Common myeloid progenitor, CD34-positive (primary cell): ENCODE data around the gene GNPAT.
A peak's percentile ranks its signal among the peaks of the same experiment; 100 is the strongest.

ENCODE experiments used
- CTCF ChIA-PET: fragments of 350-600 bp; sonication (Branson Sonifier 250); formaldehyde crosslinking; loops from one replicate; lab custom pipeline; 2021; ENCODE audit warnings: antibody characterized with exemption; lab: Charles Lee
- POLR2A ChIA-PET: fragments of 350-600 bp; sonication (Branson Sonifier 250); formaldehyde crosslinking; loops from one replicate; lab custom pipeline; 2021; ENCODE audit warnings: antibody characterized with exemption; lab: Charles Lee
- DNase-seq, 3 donors: peaks; one replicate each; pipeline versions ENCODE4 v3.0.0 to v3.0.0-alpha.2; 2013
- H3K27ac ChIP-seq, 2 experiments: 1 replicate in 1 of 2; 2 replicates in 1 of 2; pipeline ENCODE4 v1.7.0; 2013; ENCODE audit warnings: inconsistent platforms in 2 of 2, low read length in 2 of 2, mild to moderate bottlenecking in 2 of 2, low read depth in 1 of 2, moderate library complexity in 1 of 2; ENCODE audit not compliant: severe bottlenecking in 2 of 2, insufficient read depth in 1 of 2, poor library complexity in 1 of 2
- H3K27me3 ChIP-seq, 5 experiments: replicated peaks in 2 of 5; 1 replicate in 3 of 5; 2 replicates in 2 of 5; pipeline versions ENCODE4 v1.6.1 to v1.7.0; 2013; ENCODE audit warnings: low read length in 4 of 5, mild to moderate bottlenecking in 2 of 5, moderate library complexity in 2 of 5, inconsistent platforms in 1 of 5; ENCODE audit not compliant: insufficient read depth in 5 of 5, control insufficient read depth in 4 of 5
- H3K36me3 ChIP-seq, 4 experiments: 1 replicate in 2 of 4; 2 replicates in 2 of 4; pipeline versions ENCODE4 v1.6.1 to v1.7.0; 2013; ENCODE audit warnings: low read length in 3 of 4, control low read depth in 1 of 4, mild to moderate bottlenecking in 1 of 4; ENCODE audit not compliant: control insufficient read depth in 4 of 4, insufficient read depth in 4 of 4
- H3K4me1 ChIP-seq, 4 experiments: 1 replicate in 3 of 4; 2 replicates in 1 of 4; pipeline versions ENCODE4 v1.6.1 to v1.7.1; 2013; ENCODE audit warnings: low read length in 3 of 4, mild to moderate bottlenecking in 3 of 4, control low read depth in 1 of 4, inconsistent platforms in 1 of 4, moderate library complexity in 1 of 4; ENCODE audit not compliant: control insufficient read depth in 4 of 4, insufficient read depth in 4 of 4; ENCODE audit errors: control extremely low read depth in 1 of 4
- H3K4me3 ChIP-seq, 7 experiments: 1 replicate in 4 of 7; 2 replicates in 3 of 7; pipeline versions ENCODE4 v1.5.1 to v1.7.0; 2013; ENCODE audit warnings: mild to moderate bottlenecking in 7 of 7, low read length in 6 of 7, moderate library complexity in 6 of 7, inconsistent platforms in 2 of 7, low read depth in 2 of 7, control low read depth in 1 of 7; ENCODE audit not compliant: insufficient read depth in 4 of 7, control insufficient read depth in 1 of 7; ENCODE audit errors: extremely low read depth in 1 of 7
- H3K9me3 ChIP-seq, 5 experiments: 1 replicate in 4 of 5; 2 replicates in 1 of 5; pipeline versions ENCODE4 v1.6.1 to v1.7.1; 2013; ENCODE audit warnings: low read length in 4 of 5, mild to moderate bottlenecking in 2 of 5, inconsistent platforms in 1 of 5, low read depth in 1 of 5, moderate library complexity in 1 of 5; ENCODE audit not compliant: control insufficient read depth in 4 of 5, insufficient read depth in 2 of 5; ENCODE audit errors: control extremely low read depth in 1 of 5
- WGBS: methylation state at CpG from one replicate; pipeline ENCODE4 v1.1.5; 2013; ENCODE audit not compliant: insufficient coverage; 5-methylcytosine and 5-hydroxymethylcytosine counted together

GNPAT gene

GRCh38 chr1:231206856-231207255 lies 34.2 kb upstream of the GNPAT start:
- ChIA-PET POLR2A (no interaction called here), CTCF (interaction anchor here (0.8 to 1.2 kb wide), 4 partner anchors 14 to 586 kb away, joined by 3 to 4 read pairs (median 3); no protein-coding TSS in a partner anchor)
- Histone ChIP-seq H3K9me3 (no peaks in the 10 kb centered on the region), H3K27me3 (peaks cover 0 to 21% (median 5%) of the 10 kb centered on the region in 5 experiments), H3K4me3 (no peak overlapping the region), H3K27ac (no peak overlapping the region), H3K36me3 (no peaks in the 10 kb centered on the region), H3K4me1 (peaks cover 1 to 21% (median 8%) of the 10 kb centered on the region in 4 experiments)
- WGBS, result no CpG with 5 or more reads among the region's 8 CpGs
- no peak for DNase-seq

- Histone ChIP-seq H3K36me3 (no peaks in the 10 kb centered on the region), H3K27me3 (peaks cover 0 to 15% (median 3%) of the 10 kb centered on the region in 5 experiments), H3K4me3 (no peak overlapping the region), H3K9me3 (no peaks in the 10 kb centered on the region), H3K27ac (no peak overlapping the region), H3K4me1 (peaks cover 1 to 16% (median 8%) of the 10 kb centered on the region in 4 experiments)
- CTCF ChIA-PET, result interaction anchor here (0.6 to 1.2 kb wide), 2 partner anchors 217 to 311 kb away, joined by 3 read pairs; no protein-coding TSS in a partner anchor
- WGBS, result 100% methylated on average over 1 of the region's 3 CpGs
- POLR2A ChIA-PET, result no interaction called here
- DNase-seq, result peak in 2 of 3 donors; percentile 26 to 45
Measured at GRCh38 chr1:231207437-231207836, 33.6 kb upstream of the GNPAT start.

DNA sequence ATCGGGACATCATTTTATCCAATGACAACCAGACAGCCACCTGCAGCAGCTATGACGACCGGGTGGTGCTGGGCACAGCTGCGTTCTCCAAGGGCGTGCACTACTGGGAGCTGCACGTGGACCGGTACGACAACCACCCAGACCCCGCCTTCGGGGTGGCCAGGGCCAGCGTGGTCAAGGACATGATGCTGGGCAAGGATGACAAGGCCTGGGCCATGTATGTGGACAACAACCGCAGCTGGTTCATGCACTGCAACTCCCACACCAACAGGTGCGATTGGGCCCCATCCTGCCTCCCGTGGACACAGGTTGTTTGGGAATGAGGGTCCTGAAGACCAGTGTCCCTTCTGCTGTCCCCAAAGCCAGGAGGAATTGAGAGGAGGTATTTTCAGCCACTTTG lies 32.0 kb upstream of the GNPAT start:
- ChIA-PET CTCF (interaction anchor here (0.7 to 0.9 kb wide), 2 partner anchors 194 to 400 kb away, joined by 3 read pairs; no protein-coding TSS in a partner anchor), POLR2A (interaction anchor here (0.5 kb wide), 1 partner anchor 22 kb away, joined by 3 read pairs; no protein-coding TSS in a partner anchor)
- Histone ChIP-seq H3K4me3 (no peak overlapping the region), H3K9me3 (no peaks in the 10 kb centered on the region), H3K4me1 (peaks cover 1 to 10% (median 8%) of the 10 kb centered on the region in 4 experiments), H3K36me3 (no peaks in the 10 kb centered on the region), H3K27ac (no peak overlapping the region), H3K27me3 (peaks cover 0 to 3% (median 2%) of the 10 kb centered on the region in 5 experiments)
- WGBS, result 91% methylated on average over 14 of the region's 14 CpGs
- no peak for DNase-seq

GRCh38 chr1:231209531-231209930 lies 31.5 kb upstream of the GNPAT start:
- 98% methylated on average over 5 of the region's 5 CpGs for WGBS

GRCh38 chr1:231210126-231210525 lies 30.9 kb upstream of the GNPAT start:
- 95% methylated on average over 4 of the region's 6 CpGs for WGBS
- Histone ChIP-seq H3K27ac (no peak overlapping the region), H3K27me3 (peaks cover 0 to 2% (median 0%) of the 10 kb centered on the region in 5 experiments), H3K36me3 (no peaks in the 10 kb centered on the region), H3K4me3 (no peak overlapping the region), H3K4me1 (peaks cover 1 to 11% (median 10%) of the 10 kb centered on the region in 4 experiments), H3K9me3 (no peaks in the 10 kb centered on the region)
- CTCF ChIA-PET, result interaction anchor here (0.7 to 2.1 kb wide), 8 partner anchors 40 to 412 kb away, joined by 3 to 8 read pairs (median 3); no protein-coding TSS in a partner anchor
- POLR2A ChIA-PET, result no interaction called here
- no peak for DNase-seq

More at GRCh38 chr1:231209531-231209930, 31.5 kb upstream of the GNPAT start:
- peaks cover 1 to 10% (median 8%) of the 10 kb centered on the region in 4 experiments for H3K4me1 ChIP-seq
- no peaks in the 10 kb centered on the region for H3K9me3 ChIP-seq
- POLR2A ChIA-PET, result interaction anchor here (0.5 kb wide), 1 partner anchor 21 kb away, joined by 3 read pairs; no protein-coding TSS in a partner anchor
- CTCF ChIA-PET, result interaction anchor here (0.7 to 2.1 kb wide), 6 partner anchors 39 to 401 kb away, joined by 3 to 8 read pairs (median 3); no protein-coding TSS in a partner anchor
- no peak for DNase-seq
- no peak overlapping the region for H3K27ac ChIP-seq
- no peak overlapping the region for H3K4me3 ChIP-seq
- no peaks in the 10 kb centered on the region for H3K36me3 ChIP-seq
- H3K27me3 ChIP-seq, result peaks cover 0 to 2% (median 0%) of the 10 kb centered on the region in 5 experiments

DNA sequence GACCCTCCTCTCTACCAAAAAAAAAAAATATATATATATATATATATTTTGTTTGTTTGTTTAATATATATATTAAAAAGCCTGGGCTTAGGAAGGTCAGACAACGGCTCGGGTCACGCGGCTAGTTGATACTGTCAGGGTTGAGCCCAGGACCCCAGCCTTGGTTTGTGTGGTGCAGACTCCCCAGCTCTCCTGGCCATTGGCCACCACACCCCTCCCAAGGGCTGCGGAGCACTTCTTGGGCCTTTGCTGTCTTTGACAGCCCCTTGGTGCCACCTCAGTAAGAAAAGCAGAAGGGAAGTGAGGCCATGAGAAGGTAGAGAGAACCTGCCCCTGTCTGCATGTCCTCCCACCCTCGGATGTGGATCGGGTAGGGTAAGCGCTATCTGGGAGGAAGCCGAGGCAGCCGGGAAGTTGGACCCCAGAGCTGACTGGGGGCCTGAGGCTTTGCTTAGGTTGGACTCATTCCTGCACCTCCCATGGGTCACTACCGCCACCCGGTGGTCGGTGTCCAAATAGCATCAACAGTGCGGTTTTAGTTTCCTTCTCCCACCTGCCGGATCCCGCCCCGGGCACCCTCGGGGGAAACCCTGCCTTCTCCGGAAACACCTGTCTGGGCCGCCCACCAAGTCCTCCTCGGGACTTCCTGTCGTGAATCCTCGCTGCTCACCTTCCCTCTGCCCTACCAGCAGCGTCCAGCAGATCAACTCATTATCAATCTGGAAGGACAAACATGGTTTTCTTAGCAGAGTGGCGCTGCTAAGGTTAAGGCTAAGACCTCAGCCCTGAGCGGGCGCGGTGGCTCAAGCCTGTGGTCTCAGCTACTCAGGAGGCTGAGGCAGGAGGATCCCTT lies 29.8 kb upstream of the GNPAT start:
- Histone ChIP-seq H3K27ac (no peak overlapping the region), H3K9me3 (no peaks in the 10 kb centered on the region), H3K27me3 (peaks cover 0 to 4% (median 0%) of the 10 kb centered on the region in 5 experiments), H3K36me3 (no peaks in the 10 kb centered on the region), H3K4me3 (peak overlapping the region in 6 of 7 experiments; percentile 30 to 75 (median 60)), H3K4me1 (peaks cover 1 to 14% (median 12%) of the 10 kb centered on the region in 4 experiments)
- 0% methylated on average over 21 of the region's 28 CpGs for WGBS
- ChIA-PET CTCF (interaction anchor here (0.7 to 2.1 kb wide), 17 partner anchors 9 to 413 kb away, joined by 3 to 8 read pairs (median 3); partner anchors contain the start of gene ARV1), POLR2A (interaction anchor here (0.6 kb wide), 2 partner anchors 29 to 292 kb away, joined by 3 to 5 read pairs; no protein-coding TSS in a partner anchor)
- DNase-seq, result peak; percentile 86 to 94 (median 93)
